Adipose tissue (tissue), 3 donors: ENCODE measurements around the gene MRNIP. TPM values are rescaled to one million over a fixed set of nuclear protein-coding genes. Genes with fewer than 3 reads are reported as not detected.
A peak's percentile ranks its signal among the peaks of the same experiment; 100 is the strongest.

Experiments used
- H3K27ac ChIP-seq: one replicate; pipeline ENCODE4 v1.5.1; 2013; ENCODE audit warnings: low read depth, low read length
- WGBS, 3 donors: extraction: QIAGEN DNeasy Blood & Tissue Kit; methylation state at CpG; one replicate each; pipeline ENCODE4 v1.1.7; 2013; 5-methylcytosine and 5-hydroxymethylcytosine counted together
- polyA plus RNA-seq, 3 donors: library from polyadenylated mRNA; stranded (reverse); fragments of 200-250 nt; gene quantifications; one replicate each; pipeline ENCODE4 v1.2.3, GENCODE V29; 2013
- donor health status: healthy with polysubstance abuse.
- donor health status: Bipolar disorder and iron deficiency.
- donor health status: healthy.

The MRNIP gene, protein sequence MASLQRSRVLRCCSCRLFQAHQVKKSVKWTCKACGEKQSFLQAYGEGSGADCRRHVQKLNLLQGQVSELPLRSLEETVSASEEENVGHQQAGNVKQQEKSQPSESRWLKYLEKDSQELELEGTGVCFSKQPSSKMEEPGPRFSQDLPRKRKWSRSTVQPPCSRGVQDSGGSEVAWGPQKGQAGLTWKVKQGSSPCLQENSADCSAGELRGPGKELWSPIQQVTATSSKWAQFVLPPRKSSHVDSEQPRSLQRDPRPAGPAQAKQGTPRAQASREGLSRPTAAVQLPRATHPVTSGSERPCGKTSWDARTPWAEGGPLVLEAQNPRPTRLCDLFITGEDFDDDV
- 10 to 100 TPM; 20.4 to 22.4 (median 21.7) TPM for polyA plus RNA-seq

DNA sequence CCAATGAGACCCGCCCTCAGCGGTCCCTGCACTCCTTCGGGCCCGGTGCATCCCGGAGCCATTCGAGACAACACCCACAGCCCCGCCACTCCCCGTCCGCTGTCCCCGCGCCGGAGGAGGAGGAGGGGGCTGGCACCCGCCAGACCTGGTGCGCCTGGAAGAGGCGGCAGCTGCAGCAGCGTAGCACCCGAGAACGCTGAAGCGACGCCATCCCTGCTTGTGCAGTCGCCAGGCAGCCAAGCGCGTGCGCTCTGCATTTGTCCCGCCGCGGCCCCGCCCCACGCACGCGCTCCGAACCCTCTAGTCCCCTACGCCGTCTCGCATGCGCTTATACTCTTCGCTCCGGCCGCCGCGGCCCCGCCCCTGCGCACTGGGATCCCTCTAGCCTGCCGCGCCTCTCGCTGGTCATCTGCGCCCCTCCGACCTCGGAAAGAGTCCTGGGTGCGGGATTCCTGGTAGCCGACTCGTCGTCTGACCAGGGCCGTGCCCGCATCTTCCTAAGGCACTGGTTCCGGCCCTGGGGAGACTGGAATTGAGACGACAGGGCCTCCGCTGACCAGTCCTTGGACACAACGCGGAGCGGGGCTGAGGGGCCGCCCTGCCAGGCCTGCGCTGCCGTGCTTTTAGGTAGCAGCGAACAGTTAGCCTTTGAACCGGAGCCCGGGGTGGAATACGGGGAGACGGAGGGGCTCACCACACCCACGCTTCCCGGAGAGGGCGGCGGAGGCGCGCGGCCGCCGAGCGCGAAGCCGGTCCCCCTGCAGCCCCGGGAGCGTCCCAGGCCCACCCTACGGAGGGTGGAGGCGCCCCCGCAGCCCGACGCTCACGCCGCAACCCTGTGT is at the start of gene MRNIP:
TSS of gene MRNIP (minus strand) at position 232 of the 842 bp plus-strand sequence. CDS start at position 211, 21 bp downstream.
- 0 to 1% (median 0%) methylated on average over 82 to 90 of the region's 90 CpGs for WGBS, 3 donors
- H3K27ac ChIP-seq: peak within 1 kb of the TSS; percentile 72

DNA sequence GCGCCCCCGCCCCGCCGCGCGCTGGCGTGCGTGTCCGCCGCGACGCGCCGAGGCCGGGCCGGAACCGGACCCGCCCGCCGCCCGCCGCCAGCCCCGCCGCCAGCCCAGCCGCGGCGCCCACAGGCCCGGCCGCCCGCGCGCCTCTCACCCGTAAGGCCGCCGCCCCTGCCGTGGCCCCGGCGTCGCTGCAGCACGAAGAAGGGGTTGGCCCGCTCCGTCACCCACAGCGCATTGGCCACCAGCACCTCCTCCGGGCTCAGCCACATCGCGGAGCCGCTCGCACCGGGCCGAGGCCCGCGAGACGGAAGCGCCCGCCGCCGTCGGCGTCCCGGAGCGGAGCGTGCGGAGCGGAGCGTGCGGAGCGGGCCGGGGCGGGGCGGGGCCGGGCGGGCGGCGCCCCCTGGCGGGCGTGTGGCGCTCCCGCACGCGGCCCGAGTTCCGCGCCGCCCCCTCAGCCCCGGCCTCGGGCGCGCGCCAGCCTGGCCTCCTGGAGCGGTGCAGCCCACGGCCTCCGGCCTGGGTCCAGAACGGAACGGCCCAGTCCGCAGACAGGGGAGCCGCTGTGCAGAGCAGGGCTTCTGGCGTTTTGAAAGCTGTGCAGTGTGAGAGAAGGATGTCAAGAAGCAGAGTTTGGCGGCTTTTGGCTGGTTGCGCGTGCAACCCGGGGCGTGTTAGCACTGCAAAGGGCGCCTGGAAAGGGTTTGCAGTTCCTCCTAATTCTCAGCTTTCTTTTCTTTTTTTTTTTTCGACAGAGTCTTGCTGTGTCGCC is 49.1 kb upstream of the MRNIP start, which contains the start of gene TBC1D9B:
TSS of gene TBC1D9B (minus strand) at position 342 of the 769 bp plus-strand sequence. CDS start at position 266, 76 bp downstream.
- H3K27ac ChIP-seq: no peak within 1 kb of the TSS
- WGBS, 3 donors: 0 to 2% (median 1%) methylated on average over 37 to 105 of the region's 105 CpGs

DNA sequence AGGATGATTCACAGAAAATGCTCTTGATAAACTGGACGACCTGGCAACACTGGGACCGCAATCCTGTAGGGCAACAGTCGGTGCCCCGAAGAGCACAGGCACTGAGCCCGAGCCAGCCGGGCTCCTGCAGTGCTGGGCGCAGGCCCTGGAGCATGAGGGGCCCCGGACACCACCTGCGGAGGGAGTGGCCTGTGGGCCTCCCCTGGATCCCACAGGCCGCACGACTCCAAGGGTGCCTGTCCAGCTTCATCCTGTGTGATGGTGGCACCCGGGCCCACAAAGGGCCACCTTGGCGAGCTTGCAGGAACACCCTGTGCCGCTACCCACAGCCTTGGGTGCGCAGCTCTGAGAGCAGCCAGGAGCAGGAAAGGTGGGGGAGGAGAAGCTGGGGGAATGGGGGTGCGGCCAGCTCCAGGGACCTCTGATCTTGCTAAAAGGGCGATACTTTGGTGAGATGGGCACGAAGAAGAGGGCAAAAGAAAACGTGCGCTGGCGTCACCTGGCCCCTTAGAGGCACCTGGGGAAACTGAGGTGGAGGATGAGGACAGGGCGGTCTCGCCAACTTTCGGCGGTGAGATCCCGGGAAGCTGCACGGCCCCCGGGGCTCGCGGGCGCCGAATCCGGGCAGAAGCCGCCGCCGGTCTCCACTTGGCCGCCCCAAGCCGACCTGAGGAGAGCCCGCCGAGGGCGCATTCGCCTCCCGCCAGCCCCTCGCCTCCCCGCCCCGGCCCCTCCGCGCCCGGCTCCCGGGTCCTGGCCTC is 48.4 kb upstream of the MRNIP start:
- WGBS, 3 donors: 2 to 17% (median 12%) methylated on average over 34 to 50 of the region's 50 CpGs
- H3K27ac ChIP-seq: no peak overlapping the region

DNA sequence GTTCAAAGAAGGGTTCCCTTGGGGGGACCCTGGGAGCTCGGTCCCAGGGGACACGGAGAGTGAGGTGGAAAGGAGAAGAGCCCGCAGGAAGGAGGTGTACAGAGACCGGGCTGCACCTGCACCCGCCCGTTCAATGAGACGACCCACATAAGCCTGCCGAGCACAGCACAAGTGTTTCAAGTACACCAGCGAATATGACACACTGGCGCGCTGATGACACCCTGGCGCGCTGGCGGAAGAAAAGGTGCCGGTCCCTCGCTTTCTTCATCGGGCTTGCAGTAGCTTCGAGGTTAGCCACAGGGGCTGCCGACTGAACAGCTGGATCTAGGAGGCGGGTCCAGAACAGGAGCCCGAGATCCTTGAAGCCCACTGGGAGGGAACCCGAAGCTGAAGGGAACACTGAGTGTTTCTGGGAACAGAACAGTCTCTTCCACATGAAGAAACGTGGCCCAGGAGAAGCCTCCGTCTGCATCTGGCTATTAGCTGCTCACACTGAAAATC is 47.7 kb upstream of the MRNIP start:
- WGBS, 3 donors: 73 to 88% (median 76%) methylated on average over 24 of the region's 24 CpGs
- no peak overlapping the region for H3K27ac ChIP-seq

DNA sequence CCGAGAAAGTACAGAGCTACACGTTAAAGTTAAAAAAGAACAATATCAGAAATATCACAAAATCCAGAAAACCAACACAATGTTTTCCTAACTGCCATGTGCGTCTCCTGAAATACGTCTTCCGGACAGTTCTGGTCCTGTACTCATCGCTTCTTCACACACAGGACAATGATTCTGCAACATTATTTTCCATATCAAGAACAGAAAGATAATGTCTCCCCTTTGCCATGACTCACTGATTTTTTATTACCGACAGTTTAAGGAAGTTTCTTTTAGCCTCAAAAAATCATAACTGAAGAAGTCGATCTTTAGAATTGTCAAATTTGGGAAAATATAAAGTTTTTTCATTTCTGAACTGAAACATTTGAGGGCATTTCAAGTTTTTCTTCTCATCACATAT is 46.5 kb upstream of the MRNIP start:
- WGBS, 3 donors: 69 to 88% (median 75%) methylated on average over 8 of the region's 8 CpGs
- no peak overlapping the region for H3K27ac ChIP-seq

DNA sequence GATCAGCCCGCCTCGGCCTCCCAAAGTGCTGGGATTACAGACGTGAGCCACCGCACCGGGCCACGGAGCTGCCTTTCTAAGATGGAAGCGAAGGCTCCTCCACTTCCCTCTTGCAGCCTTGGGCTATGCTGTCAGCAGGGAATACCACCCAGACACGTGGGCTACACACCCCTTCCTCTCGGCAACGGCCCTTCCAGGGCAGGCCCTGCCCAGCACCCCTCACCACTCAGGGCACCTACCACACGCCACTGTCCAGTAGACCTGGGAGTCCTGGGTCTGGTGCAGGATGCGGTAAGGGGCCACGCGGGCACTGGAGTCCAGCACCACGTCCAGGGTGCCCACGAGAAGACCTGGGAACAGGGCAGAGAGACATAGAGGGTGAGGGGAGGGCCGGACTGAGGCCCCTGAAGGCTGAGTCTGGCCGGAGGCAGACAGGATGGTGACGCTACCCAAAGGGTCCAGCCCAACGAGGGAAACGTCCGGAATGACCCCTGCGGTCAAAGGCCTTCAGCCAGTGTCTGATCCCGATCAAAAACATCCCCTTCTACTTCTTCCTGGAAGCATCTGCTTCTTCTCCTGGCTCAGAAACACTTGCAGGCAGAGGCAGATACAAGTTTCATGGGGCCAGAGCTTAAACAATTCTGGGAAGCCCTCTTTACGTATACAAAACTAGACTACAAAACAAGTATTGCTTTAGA is 46.0 kb upstream of the MRNIP start:
- 92 to 95% (median 93%) methylated on average over 24 to 25 of the region's 25 CpGs for WGBS, 3 donors

DNA sequence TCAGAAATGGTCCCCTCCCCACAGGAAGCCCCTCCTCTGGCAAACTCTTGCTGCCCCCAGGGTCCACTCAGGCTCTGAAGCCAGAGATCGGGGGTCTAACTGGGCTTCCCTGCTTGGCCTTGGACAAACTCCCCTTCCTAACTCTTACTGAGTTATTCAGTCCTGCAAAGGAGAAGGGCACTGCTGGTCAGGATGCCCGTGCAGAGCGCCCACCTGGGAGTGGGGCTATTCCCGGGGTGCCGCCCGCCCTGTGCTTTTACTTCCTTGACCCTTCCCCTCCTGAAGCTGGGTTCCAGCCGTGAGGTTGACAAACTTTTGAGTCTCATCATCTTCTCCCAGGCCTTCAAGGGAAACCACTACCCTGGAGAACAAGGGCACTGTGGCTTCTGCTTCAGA is 44.1 kb upstream of the MRNIP start:
- 89 to 94% (median 90%) methylated on average over 7 of the region's 7 CpGs for WGBS, 3 donors
- no peak overlapping the region for H3K27ac ChIP-seq

More for the DNA sequence above, 46.0 kb upstream of the MRNIP start:
- no peak overlapping the region for H3K27ac ChIP-seq

DNA sequence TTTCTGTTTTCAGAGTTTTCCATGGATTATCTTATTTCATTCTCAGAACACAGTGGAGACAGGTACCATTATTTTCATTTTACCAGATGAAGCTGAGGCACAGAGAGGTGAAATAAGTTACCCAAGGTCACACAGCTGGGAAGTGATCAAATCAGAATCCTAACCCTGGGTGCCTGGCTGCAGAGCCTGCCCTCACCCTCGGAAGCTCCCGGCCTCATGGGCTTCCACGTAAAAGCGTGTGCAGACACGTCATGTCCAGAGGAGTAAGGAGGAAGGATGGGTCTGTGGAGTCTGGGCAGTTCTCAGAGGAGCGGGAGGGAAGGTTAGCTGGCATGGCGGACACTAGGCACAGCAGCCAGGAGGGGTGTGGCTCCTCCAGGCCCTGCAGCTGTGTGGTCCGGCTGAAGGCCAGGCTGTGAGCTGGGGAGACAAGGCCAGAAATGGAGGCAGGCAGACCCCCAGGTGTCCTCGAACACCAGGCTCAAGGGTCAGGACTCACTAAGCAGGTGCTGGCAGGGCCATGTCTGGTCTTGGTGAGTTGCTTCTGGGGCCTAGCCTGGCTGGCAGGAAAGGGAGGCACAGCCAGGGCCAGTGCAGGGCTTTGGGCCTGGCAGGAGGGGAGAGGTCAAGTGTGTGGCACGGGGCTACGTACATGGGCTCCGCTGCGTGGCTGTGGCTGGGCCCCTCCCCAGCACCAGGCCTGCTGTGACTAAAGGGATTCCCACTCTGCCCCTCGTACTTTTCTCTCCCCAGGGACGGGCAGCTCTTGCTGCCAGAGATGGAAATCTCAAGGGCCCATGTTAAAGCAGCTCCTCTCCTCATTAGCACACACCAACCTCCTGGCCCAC is 43.5 kb upstream of the MRNIP start:
- 79 to 84% (median 81%) methylated on average over 10 to 15 of the region's 15 CpGs for WGBS, 3 donors
- H3K27ac ChIP-seq: no peak overlapping the region

DNA sequence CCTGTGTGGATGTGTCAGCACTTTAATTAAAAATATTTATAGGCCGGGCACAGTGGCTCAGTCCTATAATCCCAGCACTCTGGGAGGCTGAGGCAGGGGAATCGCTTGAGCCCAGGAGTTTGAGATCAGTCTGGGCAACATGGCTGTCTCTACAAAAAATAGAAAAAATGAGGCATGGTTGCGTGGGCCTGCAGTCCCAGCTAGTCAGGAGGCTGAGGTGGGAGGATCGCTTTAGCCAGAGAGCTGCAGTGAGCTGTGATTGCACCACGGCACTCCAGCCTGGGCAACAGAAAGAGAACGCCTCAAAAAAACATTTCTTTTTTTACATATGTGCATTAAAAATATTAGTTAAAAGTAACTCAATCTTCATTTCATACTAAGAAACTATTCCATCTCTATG is 42.8 kb upstream of the MRNIP start:
- no peak overlapping the region for H3K27ac ChIP-seq
- WGBS, 3 donors: 90 to 91% (median 90%) methylated on average over 6 of the region's 6 CpGs

DNA sequence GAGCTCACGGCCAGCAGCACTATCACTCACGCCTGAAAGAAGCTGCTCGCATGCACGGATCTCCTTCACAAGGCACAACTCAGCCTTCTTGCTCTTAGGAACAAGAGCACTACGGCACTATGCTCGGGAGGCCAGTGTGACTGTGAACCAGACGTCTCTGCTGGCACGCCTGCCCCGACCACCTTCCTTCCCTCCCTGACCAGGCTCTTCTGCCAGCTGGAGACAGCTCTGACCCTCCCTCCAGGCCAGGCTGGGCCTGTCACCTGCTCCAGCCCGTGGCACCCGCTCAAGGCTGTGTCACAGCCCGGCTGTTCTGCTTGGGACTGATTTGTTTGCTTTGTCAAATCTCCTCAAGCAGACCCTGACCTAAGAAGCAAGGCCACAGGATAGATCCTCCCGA is 42.1 kb upstream of the MRNIP start:
- H3K27ac ChIP-seq: no peak overlapping the region
- WGBS, 3 donors: 26 to 81% (median 81%) methylated on average over 13 of the region's 13 CpGs

DNA sequence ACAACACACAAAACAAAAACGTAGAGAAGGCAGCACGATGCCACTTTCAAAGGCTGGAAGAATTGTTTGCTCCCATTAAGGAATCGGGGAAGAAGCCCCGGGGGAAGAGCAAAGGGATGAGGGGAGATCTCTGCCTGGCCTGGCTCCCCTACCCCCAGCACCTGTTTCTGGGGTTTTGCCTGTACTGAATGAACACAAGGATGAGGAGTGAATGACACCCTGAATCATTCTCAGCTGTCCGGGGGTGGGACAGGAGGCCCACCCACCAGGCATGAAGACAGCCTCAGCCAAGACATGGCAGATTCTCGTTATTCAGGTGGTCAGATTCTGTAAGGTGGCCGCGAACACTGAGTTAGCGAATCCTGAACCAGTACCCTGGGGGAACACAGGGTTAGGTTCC is 41.6 kb upstream of the MRNIP start:
- WGBS, 3 donors: 84 to 85% (median 85%) methylated on average over 9 of the region's 9 CpGs

DNA sequence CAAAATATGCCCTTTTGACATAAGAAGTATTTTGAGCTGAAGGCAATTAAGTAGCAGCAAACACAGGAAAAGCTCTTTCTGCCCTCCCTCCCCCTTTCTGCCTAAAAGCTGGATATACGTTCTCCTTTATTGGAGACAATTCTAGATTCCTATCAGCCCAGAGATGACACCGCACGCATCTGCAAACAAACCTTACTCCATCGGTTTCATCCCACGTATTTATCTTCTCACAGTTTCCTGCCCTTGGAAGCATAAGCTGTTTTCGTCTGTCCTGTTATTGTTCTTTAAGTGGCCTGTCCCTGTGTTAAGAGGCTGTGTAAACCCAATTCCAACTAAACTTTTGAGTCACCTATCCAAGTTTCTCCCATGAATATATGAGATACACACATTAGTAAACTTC is 37.2 kb upstream of the MRNIP start:
- 84 to 88% (median 85%) methylated on average over 6 of the region's 6 CpGs for WGBS, 3 donors

More for the DNA sequence above, 41.6 kb upstream of the MRNIP start:
- H3K27ac ChIP-seq: no peak overlapping the region

DNA sequence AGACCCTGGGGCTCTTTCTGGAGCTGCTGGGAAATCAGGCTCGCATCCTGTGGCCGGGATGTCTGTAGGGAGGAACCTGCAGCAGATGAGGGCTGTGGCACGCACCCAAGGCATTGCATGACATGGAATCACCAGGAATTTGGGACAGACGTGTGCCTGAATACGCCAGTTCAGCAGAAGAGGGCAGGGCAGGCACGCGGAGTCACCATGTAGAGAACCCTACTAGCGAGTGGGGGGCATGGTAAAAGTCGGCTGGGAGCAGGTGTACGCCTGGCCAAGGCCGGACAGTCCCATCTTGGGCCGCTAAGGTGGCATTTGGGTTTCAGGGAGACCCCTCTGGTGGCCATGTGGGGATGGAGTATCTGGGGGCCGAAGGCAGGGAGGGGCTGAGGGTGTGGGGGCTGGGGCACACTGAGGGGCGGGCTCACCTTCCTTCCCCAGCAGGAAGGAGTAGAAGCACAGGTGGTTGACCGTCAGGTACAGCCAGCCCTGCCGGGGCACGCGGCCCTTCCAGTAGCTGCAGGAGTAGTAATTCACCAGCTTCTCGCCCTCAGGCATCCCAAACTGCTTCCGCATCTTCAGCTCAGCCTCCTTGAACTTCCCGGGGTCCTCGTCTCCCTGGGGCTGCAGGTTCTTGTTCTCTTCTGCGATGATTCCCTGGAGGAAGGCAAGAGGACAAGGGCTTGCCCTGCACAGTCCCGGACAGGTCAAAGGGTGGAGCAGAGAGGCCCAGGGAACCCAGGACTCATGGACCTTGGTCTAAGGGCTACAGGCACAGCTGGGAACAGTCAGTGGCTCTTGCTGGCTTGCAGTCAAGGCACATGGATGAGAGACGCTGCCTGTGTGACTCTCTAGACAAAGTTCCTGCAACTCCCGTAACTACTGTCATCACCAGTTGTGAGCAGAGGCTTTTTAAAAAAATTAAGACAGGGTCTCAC is 35.6 kb upstream of the MRNIP start:
- H3K27ac ChIP-seq: no peak overlapping the region
- WGBS, 3 donors: 89 to 93% (median 93%) methylated on average over 21 to 26 of the region's 26 CpGs

More for the DNA sequence above, 37.2 kb upstream of the MRNIP start:
- H3K27ac ChIP-seq: no peak overlapping the region

DNA sequence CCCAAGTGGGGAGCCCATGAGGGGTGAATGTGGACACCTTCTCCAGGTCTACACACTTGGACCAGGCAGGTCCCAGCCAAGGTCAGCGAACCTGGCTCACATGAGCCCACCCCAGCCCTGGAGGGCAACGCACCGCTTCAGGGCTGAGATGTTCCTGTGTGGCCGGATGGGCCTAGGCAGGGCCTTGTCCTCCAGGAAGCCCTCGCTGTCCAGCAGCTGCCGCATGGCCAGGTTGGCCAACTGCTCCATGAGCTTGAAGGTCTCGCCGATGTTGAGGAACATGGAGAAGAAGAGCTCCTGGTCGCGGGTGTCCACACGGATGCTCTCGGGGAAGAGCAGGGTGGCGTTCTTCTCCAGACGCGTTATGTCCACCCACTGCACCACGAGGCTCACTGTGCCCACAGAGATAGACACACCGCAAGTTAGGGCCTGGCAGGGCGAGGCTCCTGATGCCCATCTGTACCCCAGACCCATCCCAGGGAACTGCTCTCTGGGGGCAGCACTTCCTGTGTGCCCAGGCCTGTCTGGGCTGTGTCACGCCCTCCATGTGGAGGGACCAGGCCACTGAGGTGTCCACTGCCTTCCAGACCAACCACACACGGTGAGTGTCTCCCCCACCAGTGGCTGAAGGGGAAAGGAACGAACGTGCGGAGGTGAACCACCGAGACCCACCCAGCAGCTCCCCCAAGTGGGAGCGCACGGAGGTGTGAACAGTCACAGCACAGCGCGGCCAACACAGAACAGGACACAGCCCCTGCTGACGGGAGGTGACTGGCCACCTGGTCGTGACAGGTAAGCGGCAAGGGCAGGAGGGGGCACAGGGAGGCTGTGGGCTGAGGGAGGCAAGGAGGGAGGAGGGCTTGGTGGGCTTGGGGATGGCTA is 34.7 kb upstream of the MRNIP start:
- 93 to 94% (median 94%) methylated on average over 31 of the region's 31 CpGs for WGBS, 3 donors

More for the DNA sequence above, 34.7 kb upstream of the MRNIP start:
- no peak overlapping the region for H3K27ac ChIP-seq
